GM10248 (cell line): ENCODE results near the gene VPS35.
A peak's percentile ranks its signal among the peaks of the same experiment; 100 is the strongest.
"Not testable (repeated sequence)": the region's sequence is repeated elsewhere in the genome, so short reads cannot be mapped to it uniquely, and the experiment has no call there.

Experiments
- CTCF ChIA-PET: fragments of 300-600 bp; sonication (Branson Sonifier 250); formaldehyde crosslinking; extraction: SDS; loops from one replicate; lab custom pipeline; 2021; ENCODE audit warnings: antibody characterized with exemption; lab: Yijun Ruan, JAX
- POLR2A ChIA-PET: fragments of 350-650 bp; sonication (Branson Sonifier 250); formaldehyde crosslinking; extraction: SDS; loops from one replicate; lab custom pipeline; 2020; ENCODE audit warnings: antibody characterized with exemption; lab: Yijun Ruan, JAX
- DNase-seq: peaks from one replicate; pipeline ENCODE4 v3.0.0; 2012; ENCODE audit errors: extremely low spot score
- TF ChIP-seq, protein P1 (sequence below): IDR thresholded peaks from 2 replicates; pipeline ENCODE4 v1.5.1; 2012; ENCODE audit warnings: mild to moderate bottlenecking, low read depth; ENCODE audit errors: extremely low read depth, missing control alignments, control extremely low read depth

The VPS35 gene

DNA sequence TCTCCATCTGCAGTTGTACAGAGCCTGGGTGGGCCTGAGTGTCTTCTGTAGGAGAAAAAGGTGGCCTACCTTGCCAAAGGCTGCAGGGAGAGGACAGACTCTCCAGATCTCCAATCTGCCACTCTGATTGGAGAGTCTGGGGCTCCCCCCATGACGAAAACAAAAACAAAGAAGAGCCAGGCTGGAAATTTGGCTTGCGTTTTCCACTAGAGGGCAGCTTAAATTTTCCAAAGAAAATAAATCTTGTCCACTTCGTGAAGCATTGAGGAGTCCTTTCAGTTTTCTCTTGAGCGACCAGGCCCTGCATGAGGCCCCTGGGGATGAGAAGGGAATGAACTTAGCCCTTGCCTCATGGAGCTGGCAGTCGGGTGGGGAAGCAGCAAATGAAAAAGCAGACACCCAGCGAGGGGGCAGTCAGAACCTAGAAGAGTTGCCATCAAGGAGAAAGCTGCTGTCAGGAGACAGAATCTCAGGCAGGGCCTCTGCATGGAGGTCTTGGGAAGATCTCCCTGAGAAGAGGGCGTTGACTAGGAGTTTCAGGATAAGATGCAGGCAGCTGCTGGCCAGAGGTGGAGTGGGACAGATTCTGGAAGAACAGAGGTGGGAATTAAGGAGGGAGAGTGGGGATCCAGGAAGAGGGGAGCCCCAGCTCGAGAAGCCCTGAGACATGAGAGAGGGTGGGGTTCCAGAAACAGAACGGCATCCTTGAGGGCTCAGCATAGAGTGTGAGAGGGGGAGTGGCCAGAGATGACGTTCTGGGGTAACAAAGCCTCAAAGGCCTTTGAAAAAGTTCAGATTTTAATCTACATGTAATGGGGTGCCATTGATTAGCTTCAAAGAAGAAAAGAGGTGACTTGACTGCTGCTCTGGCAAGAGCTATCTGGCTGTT lies 59.4 kb downstream of the VPS35 start:
- no peak for DNase-seq
- TF ChIP-seq, protein P1, sequence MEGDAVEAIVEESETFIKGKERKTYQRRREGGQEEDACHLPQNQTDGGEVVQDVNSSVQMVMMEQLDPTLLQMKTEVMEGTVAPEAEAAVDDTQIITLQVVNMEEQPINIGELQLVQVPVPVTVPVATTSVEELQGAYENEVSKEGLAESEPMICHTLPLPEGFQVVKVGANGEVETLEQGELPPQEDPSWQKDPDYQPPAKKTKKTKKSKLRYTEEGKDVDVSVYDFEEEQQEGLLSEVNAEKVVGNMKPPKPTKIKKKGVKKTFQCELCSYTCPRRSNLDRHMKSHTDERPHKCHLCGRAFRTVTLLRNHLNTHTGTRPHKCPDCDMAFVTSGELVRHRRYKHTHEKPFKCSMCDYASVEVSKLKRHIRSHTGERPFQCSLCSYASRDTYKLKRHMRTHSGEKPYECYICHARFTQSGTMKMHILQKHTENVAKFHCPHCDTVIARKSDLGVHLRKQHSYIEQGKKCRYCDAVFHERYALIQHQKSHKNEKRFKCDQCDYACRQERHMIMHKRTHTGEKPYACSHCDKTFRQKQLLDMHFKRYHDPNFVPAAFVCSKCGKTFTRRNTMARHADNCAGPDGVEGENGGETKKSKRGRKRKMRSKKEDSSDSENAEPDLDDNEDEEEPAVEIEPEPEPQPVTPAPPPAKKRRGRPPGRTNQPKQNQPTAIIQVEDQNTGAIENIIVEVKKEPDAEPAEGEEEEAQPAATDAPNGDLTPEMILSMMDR = peak; percentile 17
- ChIA-PET CTCF (interaction anchor here (0.7 to 3.2 kb wide), 9 partner anchors 9 to 290 kb away, joined by 3 to 13 read pairs (median 4); partner anchors contain the start of gene SHCBP1), POLR2A (no interaction called here)

DNA sequence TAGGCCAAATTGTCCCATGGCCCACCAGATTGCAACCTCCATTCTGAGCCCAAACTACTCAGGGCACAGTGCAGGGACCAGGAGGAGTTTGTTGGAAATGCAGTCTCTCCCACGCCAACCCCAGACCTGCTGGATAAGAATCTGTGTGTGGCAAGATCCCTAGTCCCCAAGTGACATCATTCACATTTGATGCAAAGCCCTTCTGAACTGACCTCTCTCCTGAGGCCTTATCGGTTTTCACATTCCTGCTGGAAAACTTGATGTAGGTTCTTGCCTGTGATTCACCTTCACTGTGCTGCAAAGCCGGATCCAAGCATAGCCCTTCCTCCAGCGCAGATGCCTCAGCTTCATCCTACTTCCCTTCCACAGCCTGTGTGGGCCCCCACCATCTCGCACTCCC lies 61.2 kb downstream of the VPS35 start:
- no peak for DNase-seq
- POLR2A ChIA-PET = no interaction called here
- TF ChIP-seq, protein P1 = no peak
- CTCF ChIA-PET = interaction anchor here (1.1 to 3.2 kb wide), 2 partner anchors 12 kb away, joined by 3 to 13 read pairs; no protein-coding TSS in a partner anchor

DNA sequence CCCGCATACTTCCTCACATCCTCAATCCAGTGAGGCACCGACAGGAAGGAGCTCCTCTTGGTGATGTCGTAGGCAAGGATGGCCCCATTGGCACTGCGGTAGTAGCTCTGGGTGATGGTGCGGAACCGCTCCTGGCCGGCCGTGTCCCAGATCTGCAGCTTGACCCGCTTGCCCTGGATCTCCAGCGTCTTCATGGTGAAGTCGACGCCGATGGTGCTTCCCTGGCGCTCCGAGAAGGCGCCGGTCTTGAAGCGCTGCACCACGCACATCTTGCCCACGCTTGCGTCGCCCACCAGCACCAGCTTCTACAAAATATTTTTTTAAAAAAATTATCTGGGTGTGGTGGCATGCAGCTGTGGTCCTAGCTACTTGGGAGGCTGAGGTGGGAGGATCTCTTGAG lies 62.3 kb downstream of the VPS35 start:
- CTCF ChIA-PET = interaction anchor here (1.2 kb wide), 1 partner anchor 9 kb away, joined by 3 read pairs; no protein-coding TSS in a partner anchor
- DNase-seq, POLR2A ChIA-PET: not testable (repeated sequence)

DNA sequence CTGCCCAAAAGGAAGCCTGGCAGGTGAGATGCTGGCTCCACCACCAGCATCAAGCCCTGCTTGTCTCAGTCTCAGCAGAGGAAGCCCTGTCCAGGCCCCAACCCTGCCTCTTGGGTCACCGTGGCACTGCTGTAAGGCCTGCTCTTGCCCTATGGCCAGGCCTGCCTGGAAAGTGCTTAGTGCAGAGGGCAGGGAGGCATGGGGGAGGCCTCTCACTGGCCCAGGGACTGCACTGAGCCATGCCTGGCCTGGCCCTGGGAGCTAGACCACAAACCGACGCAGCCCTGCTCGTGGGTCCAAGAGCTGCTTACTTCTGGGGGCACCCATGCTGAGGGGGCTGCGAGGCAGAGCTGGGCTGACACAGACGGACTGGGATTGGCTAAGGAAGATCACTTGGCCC lies 64.1 kb downstream of the VPS35 start:
- POLR2A ChIA-PET, DNase-seq, CTCF ChIA-PET: not testable (repeated sequence)

DNA sequence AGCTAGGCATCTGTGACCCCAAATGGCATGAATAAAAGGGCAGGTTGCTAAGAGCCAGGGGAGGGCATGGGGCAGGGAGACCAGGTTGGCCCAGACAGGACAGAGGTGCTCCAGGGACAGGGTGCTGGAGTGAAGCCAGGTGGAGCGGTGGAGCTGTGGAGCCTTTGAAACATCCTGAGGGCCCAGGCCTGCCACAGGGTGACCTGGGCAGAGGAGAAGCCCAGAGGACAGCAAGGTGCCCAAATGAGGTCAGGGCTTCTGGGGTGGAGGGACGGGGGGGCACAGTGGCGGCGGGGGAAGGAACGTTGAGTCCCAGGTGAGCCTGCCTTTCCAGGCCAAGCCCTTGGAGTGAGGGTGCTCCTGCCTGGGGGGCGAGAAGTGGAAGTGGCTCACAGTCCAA lies 65.3 kb downstream of the VPS35 start:
- CTCF ChIA-PET, DNase-seq, POLR2A ChIA-PET: not testable (repeated sequence)

DNA sequence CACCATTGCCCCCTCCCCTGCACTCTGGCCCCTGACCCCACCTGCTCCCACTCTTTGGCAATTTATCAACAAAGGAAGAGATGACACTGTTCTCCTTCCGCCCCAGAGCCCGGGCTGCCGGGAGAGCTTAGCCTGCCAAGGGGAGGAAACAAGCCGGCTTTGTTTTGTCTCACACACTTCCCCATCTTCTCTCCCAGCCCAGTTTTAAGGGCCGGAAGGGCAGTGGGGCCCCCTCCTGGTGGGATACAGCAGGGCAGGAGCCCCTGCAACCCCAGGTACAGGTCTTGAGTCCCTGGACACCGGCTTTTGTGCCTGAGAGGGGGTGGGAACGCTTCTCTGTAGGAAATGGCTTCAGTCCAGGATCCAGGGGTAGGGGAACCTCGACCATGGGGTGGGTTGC lies 65.7 kb downstream of the VPS35 start:
- POLR2A ChIA-PET, CTCF ChIA-PET, DNase-seq: not testable (repeated sequence)

DNA sequence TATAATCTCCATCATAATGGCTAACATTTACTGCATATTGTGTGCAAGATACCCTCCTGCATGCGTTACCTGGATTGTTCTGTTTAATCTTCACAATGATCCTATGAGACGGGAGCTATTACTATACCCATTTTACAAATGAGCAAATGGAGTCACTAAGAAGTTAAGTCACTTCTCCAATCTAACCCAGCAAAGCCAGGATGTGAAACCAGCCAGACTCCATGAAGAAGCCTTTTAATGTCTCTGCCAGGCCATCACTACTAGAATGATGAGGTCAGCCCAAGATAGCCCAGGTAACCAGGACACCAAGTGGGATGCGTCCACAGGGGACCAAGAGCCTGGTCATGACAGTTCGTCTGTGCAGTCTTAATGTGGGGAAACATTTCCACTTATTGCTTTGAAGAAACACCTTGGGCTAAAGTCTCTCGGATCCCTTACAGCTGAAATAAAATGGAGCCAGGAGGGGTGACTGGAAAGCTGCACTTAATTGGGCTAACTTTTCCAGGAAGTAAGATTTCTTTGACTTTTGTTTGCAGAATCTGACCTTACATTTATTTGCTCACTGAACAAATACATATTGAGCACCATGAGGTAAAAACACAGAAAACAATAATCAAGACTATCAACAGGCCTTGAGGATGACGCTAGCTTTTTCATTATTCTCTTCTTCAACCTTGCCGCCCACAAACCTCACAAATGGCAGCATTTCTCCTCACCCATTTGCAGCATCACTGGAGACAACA lies 66.9 kb downstream of the VPS35 start:
- TF ChIP-seq, protein P1 = no peak
- ChIA-PET POLR2A (no interaction called here), CTCF (interaction anchor here (1.1 to 2.2 kb wide), 4 partner anchors 11 to 232 kb away, joined by 3 to 8 read pairs (median 4); no protein-coding TSS in a partner anchor)
- DNase-seq = no peak

DNA sequence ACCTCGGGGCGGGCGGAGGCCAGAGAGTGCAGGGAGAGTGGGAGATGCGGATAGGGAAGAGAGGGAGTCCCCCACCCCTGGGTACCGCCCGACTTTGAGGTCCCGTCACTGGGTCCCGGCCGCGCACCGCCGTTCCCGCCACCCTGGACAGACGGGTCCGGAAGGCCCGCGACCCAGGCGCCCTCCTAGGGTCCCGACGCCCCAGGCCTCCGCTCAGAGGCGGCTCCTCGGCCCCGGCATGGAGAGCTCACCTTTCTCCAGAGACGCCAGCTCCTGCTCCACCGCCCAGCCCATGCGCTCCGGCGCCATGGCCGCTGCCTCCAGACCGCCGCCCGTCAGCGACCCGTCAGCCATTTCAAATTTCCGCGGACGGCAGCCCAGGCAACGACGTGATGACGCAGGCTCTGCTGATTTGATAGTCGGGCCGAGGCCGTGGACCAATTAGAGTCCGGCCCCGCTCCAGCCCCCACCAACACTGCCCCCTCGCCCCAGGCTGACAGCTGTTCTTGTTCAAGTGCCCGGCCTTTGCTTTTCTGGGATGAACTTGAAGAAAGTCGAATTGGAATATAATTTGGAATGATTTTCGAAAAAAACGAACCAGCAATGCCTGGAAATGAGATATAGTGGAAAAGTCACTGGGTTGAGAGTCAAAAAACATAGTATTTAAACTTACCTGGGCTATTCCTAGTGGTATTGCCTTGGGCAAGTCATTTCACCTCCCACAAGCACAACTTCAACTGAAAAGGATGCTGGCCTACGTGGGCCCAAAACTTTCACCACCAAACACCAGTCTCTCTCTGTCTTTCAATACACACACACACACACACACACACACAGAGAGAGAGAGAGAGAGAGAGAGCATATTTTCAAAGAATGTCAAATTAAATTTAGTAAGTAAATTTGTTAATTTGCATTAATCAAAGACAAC lies 67.7 kb downstream of the VPS35 start, which contains the start of gene SHCBP1:
SHCBP1 (minus strand) TSS at position 374 of the 928 bp plus-strand sequence; CDS start at position 354, 20 bp downstream.
- CTCF ChIA-PET = interaction anchor here (0.8 to 2.2 kb wide), 5 partner anchors 9 to 233 kb away, joined by 3 to 8 read pairs (median 3); no protein-coding TSS in a partner anchor
- POLR2A ChIA-PET = no interaction called here
- DNase-seq = peak; percentile 93
- TF ChIP-seq, protein P1 = no peak
